ENCODE results near the gene MYCN. TPM values are rescaled to one million over a fixed set of nuclear protein-coding genes. Genes with fewer than 3 reads are reported as not detected.

MYCN gene
- total and polyA plus RNA-seq, 2 donors (not counting 3 experiments of a cell fraction or from before 2014, with no cell fraction given), result 0.47 to 6.8 TPM

- ChIA-PET POLR2A (no interaction called here), CTCF (no interaction called here)
- TF ChIP-seq POLR2AphosphoS5 (IDR thresholded peaks at IDR 0.05; ENCODE audit: insufficient read depth, low read depth, low read length) (no peak), GATA2 (IDR thresholded peaks at IDR 0.05; ENCODE audit: insufficient read depth, insufficient read length, low read depth, low read length) (no peak), POLR2A (IDR thresholded peaks at IDR 0.05; ENCODE audit: low read depth, low read length) (no peak), CTCF (IDR thresholded peaks at IDR 0.05; ENCODE audit: extremely low read depth in 1 of 2, insufficient read depth in 1 of 2, low read depth in 1 of 2, low read length in 2 of 2) (no peak), JUN (IDR thresholded peaks at IDR 0.05; ENCODE audit: borderline replicate concordance, insufficient read depth, insufficient read length, low read depth) (no peak)
- no peak for FAIRE-seq
- no peak for DNase-seq (ENCODE audit: low read depth, low spot score)
- H3K4me2 ChIP-seq (ENCODE audit: insufficient read depth, low read length), result no peak overlapping the region
- dilution Hi-C loops (cut with MboI; ENCODE audit: extremely low pct_ligation_motif_present, low sequenced_read_pairs) (no loop called here), intact Hi-C loops (cut with micrococcal nuclease) (no loop called here)
- H3K9me1 ChIP-seq (replicated peaks; ENCODE audit: control insufficient read depth, extremely low read depth, insufficient read depth, low read length), result no peaks in the 10 kb centered on the region
- BruUV-seq (replicated peaks), result no TSS peak
- no peaks in the 10 kb centered on the region for H3K9me3 ChIP-seq (replicated peaks; ENCODE audit: control insufficient read depth, insufficient read depth, low read length)
- H3K4me3 ChIP-seq (replicated peaks in 1 of 3; ENCODE audit: insufficient read depth in 1 of 3, low read depth in 1 of 3, low read length in 3 of 3), result no peak overlapping the region
- no peak overlapping the region for H2AFZ ChIP-seq (ENCODE audit: low read depth, low read length)
- peaks cover 6% of the 10 kb centered on the region for H3K4me1 ChIP-seq (ENCODE audit: control insufficient read depth, extremely low read depth, insufficient read depth, low read length)
- H3K9ac ChIP-seq (replicated peaks; ENCODE audit: extremely low read depth, insufficient read depth, low read length), result no peak overlapping the region
- H3K36me3 ChIP-seq (ENCODE audit: control insufficient read depth in 2 of 2, extremely low read depth in 1 of 2, insufficient read depth in 2 of 2, low read length in 2 of 2), result no peaks in the 10 kb centered on the region
- H4K20me1 ChIP-seq (replicated peaks; ENCODE audit: control insufficient read depth, extremely low read depth, insufficient read depth, low read length), result no peaks in the 10 kb centered on the region
- H3K27me3 ChIP-seq (ENCODE audit: control insufficient read depth in 2 of 2, insufficient read depth in 2 of 2, low read length in 2 of 2), result peaks cover 13 to 21% of the 10 kb centered on the region in 2 experiments
- no peaks in the 10 kb centered on the region for H3K79me2 ChIP-seq (ENCODE audit: control insufficient read depth, insufficient read depth, low read length)
- no peak overlapping the region for H3K27ac ChIP-seq (ENCODE audit: insufficient read depth, low read depth, low read length)
Observed at GRCh38 chr2:15947431-15947830, 7.1 kb downstream of the MYCN start.

GRCh38 chr2:15948704-15948957 is 8.3 kb downstream of the MYCN start:
- TF ChIP-seq MAX (IDR thresholded peaks at IDR 0.05; ENCODE audit: insufficient read depth, insufficient read length) (no peak), CTCF (IDR thresholded peaks at IDR 0.05; ENCODE audit: extremely low read depth in 1 of 2, insufficient read depth in 1 of 2, low read depth in 1 of 2, low read length in 2 of 2) (no peak), JUN (IDR thresholded peaks at IDR 0.05; ENCODE audit: borderline replicate concordance, insufficient read depth, insufficient read length, low read depth) (no peak), GATA2 (IDR thresholded peaks at IDR 0.05; ENCODE audit: insufficient read depth, insufficient read length, low read depth, low read length) (no peak), FOS (IDR thresholded peaks at IDR 0.05; ENCODE audit: borderline replicate concordance, insufficient read depth, low read length) (no peak), POLR2A (IDR thresholded peaks at IDR 0.05; ENCODE audit: low read depth, low read length) (no peak), MYC (IDR thresholded peaks at IDR 0.05; ENCODE audit: low read depth, low read length) (no peak), EZH2 (IDR thresholded peaks at IDR 0.05; ENCODE audit: borderline replicate concordance, low read depth, low read length, severe bottlenecking) (no peak), POLR2AphosphoS5 (IDR thresholded peaks at IDR 0.05; ENCODE audit: insufficient read depth, low read depth, low read length) (no peak)
- intact Hi-C loops (cut with micrococcal nuclease) (no loop called here), dilution Hi-C loops (cut with MboI; ENCODE audit: extremely low pct_ligation_motif_present, low sequenced_read_pairs) (no loop called here)
- Histone ChIP-seq H3K36me3 (ENCODE audit: control insufficient read depth in 2 of 2, extremely low read depth in 1 of 2, insufficient read depth in 2 of 2, low read length in 2 of 2) (no peaks in the 10 kb centered on the region), H3K9me3 (replicated peaks; ENCODE audit: control insufficient read depth, insufficient read depth, low read length) (no peaks in the 10 kb centered on the region), H3K27ac (ENCODE audit: insufficient read depth, low read depth, low read length) (no peak overlapping the region), H3K4me2 (ENCODE audit: insufficient read depth, low read length) (no peak overlapping the region), H2AFZ (ENCODE audit: low read depth, low read length) (no peak overlapping the region), H3K27me3 (ENCODE audit: control insufficient read depth in 2 of 2, insufficient read depth in 2 of 2, low read length in 2 of 2) (peaks cover 4 to 10% of the 10 kb centered on the region in 2 experiments), H3K9ac (replicated peaks; ENCODE audit: extremely low read depth, insufficient read depth, low read length) (no peak overlapping the region), H3K4me1 (ENCODE audit: control insufficient read depth, extremely low read depth, insufficient read depth, low read length) (peaks cover 3% of the 10 kb centered on the region), H3K9me1 (replicated peaks; ENCODE audit: control insufficient read depth, extremely low read depth, insufficient read depth, low read length) (no peaks in the 10 kb centered on the region), H4K20me1 (replicated peaks; ENCODE audit: control insufficient read depth, extremely low read depth, insufficient read depth, low read length) (no peaks in the 10 kb centered on the region), H3K4me3 (replicated peaks in 1 of 3; ENCODE audit: insufficient read depth in 1 of 3, low read depth in 1 of 3, low read length in 3 of 3) (no peak overlapping the region), H3K79me2 (ENCODE audit: control insufficient read depth, insufficient read depth, low read length) (no peaks in the 10 kb centered on the region)
- CTCF ChIA-PET, result interaction anchor here (0.9 kb wide), 1 partner anchor 9 kb away, joined by 4 read pairs; no protein-coding TSS in a partner anchor
- POLR2A ChIA-PET, result no interaction called here
- no TSS peak for BruUV-seq (replicated peaks)
- no peak for DNase-seq (ENCODE audit: low read depth, low spot score)
- FAIRE-seq, result no peak

Data from endothelial cell of umbilical vein (primary cell).